NB4 (cell line): ENCODE results near the gene TECTB.

Experiments used
- CTCF ChIP-seq: IDR thresholded peaks from one replicate; pipeline ENCODE4 v1.5.1; 2012; ENCODE audit warnings: low read depth, low read length
- MAX ChIP-seq: IDR thresholded peaks from 2 replicates; pipeline ENCODE4 v1.6.1; 2011; ENCODE audit warnings: low read depth, low read length
- MYC ChIP-seq: IDR thresholded peaks from 2 replicates; pipeline ENCODE4 v1.6.1; 2011; ENCODE audit warnings: low read depth, low read length
- POLR2A ChIP-seq: IDR thresholded peaks from 2 replicates; pipeline ENCODE4 v1.6.1; 2011; ENCODE audit warnings: mild to moderate bottlenecking; ENCODE audit not compliant: insufficient read length; ENCODE audit errors: extremely low read depth

- no peak for TF ChIP-seq CTCF
- no peak for TF ChIP-seq POLR2A
- no peak for TF ChIP-seq MYC
- no peak for TF ChIP-seq MAX
These were observed 30.0 kb downstream of the TECTB start for GRCh38 chr10:112313234-112313633.
